Adrenal gland (tissue), 12 donors: ENCODE measurements around the gene SLC8A3. TPM values are rescaled to one million over a fixed set of nuclear protein-coding genes. Genes with fewer than 3 reads are reported as not detected.

Experiments
- DNase-seq, 7 donors: peaks; one replicate each; pipeline ENCODE4 v3.0.0-alpha.2; 2019 to 2020
- H3K27ac ChIP-seq, 5 donors: fragments of 200-600 bp; sonication (generic) in 4 of 5; 1 replicate in 3 of 5; 2 replicates in 2 of 5; pipeline versions ENCODE4 v1.5.1 to v1.8.0; 2016 to 2020; ENCODE audit warnings: mild to moderate bottlenecking in 1 of 5
- H3K27me3 ChIP-seq: fragments of 200-600 bp; 2 replicates; pipeline ENCODE4 v1.8.0; 2021
- H3K36me3 ChIP-seq, 2 donors: fragments of 200-600 bp; replicated peaks in 1 of 2; 1 replicate in 1 of 2; 2 replicates in 1 of 2; pipeline versions ENCODE4 v1.5.1 to v1.8.0; 2018 to 2022
- H3K4me1 ChIP-seq, 2 donors: fragments of 200-600 bp; replicated peaks in 1 of 2; 1 replicate in 1 of 2; 2 replicates in 1 of 2; pipeline versions ENCODE4 v1.5.1 to v1.8.0; 2018 to 2021
- H3K4me3 ChIP-seq, 4 donors: fragments of 200-600 bp; sonication (generic) in 3 of 4; one replicate each; pipeline ENCODE4 v1.5.1; 2016 to 2018
- H3K9me3 ChIP-seq, 3 donors: fragments of 200-600 bp; sonication (generic) in 1 of 3; replicated peaks in 1 of 3; 1 replicate in 2 of 3; 2 replicates in 1 of 3; pipeline versions ENCODE4 v1.5.1 to v1.8.0; 2016 to 2021
- POLR2A ChIP-seq, 2 donors: fragments of 450-650 bp; IDR thresholded peaks; one replicate each; pipeline ENCODE4 v1.6.1; 2017; ENCODE audit warnings: antibody characterized with exemption in 2 of 2, mild to moderate bottlenecking in 2 of 2, moderate library complexity in 1 of 2
- WGBS, 4 donors: extraction: QIAGEN DNeasy Blood & Tissue Kit in 2 of 4; methylation state at CpG; one replicate each; pipeline versions ENCODE4 v1.1.5 to v1.1.7; 2013 to 2017; 5-methylcytosine and 5-hydroxymethylcytosine counted together
- intact Hi-C, 2 donors: fragments of 100-400 bp; cut with DNase I; formaldehyde crosslinking; loops; one replicate each; pipeline versions ENCODE4 v1.14.1 to v1.15.0; 2022 to 2023
- polyA plus RNA-seq, 3 donors: library from polyadenylated mRNA; stranded (reverse); fragments of 200-250 nt in 2 of 3; fragments of 350-450 nt in 1 of 3; fragmentation: Illumina TruSeq in 1 of 3; extraction: RNeasy Lipid Tissue Mini Kit (QIAGEN cat#74804) in 1 of 3; gene quantifications; one replicate each; pipeline ENCODE4 v1.2.3, GENCODE V29; 2013 to 2014
- total RNA-seq, 9 donors: library from RNA; depleted of rRNA in 4 of 9; stranded (reverse); fragments of >200 nt in 4 of 9; fragments of 120-200 nt in 1 of 9; fragmentation: NEBNext Ultra II Directional in 1 of 9; extraction: Animal tissue kit (Norgen Biotek cat#: 25700) in 1 of 9; gene quantifications; one replicate each; pipeline versions ENCODE4 v1.1.0 to v1.2.4, GENCODE V29; 2013 to 2023
- TF ChIP-seq, protein P1 (sequence below), 6 experiments: fragments of 450-650 bp in 4 of 6; fragments of 200-600 bp in 2 of 6; sonication (generic) in 1 of 6; IDR thresholded peaks; 1 replicate in 5 of 6; 2 replicates in 1 of 6; pipeline versions ENCODE4 v1.5.1 to v1.8.0; 2016 to 2021; ENCODE audit warnings: antibody characterized with exemption in 6 of 6, mild to moderate bottlenecking in 2 of 6, moderate library complexity in 1 of 6
- donor health status: healthy with polysubstance abuse.
- donor health status: Bipolar disorder and iron deficiency.
- donor health status: DM: yes; HTN: yes; CAD: no.
- donor health status: DM: no; HTN: no; CAD: no.
- donor health status: DM: no; HTN: no; CAD: no.
- donor health status: DM: yes; HTN: yes; CAD: no.

The SLC8A3 gene
- total and polyA plus RNA-seq, 12 donors, result 0.08 to 2.1 (median 0.62) TPM; not detected in 4

GRCh38 chr14:70149596-70150165, 39.1 kb downstream of the SLC8A3 start:
- Histone ChIP-seq H3K4me1 (no peaks in the 10 kb centered on the region), H3K9me3 (no peaks in the 10 kb centered on the region), H3K27me3 (no peaks in the 10 kb centered on the region), H3K36me3 (no peaks in the 10 kb centered on the region), H3K27ac (no peak overlapping the region), H3K4me3 (no peak overlapping the region)
- intact Hi-C loops, result no loop called here
- DNase-seq, result no peak
- 31 to 67% (median 47%) methylated on average over 4 of the region's 4 CpGs for WGBS, 4 donors
- TF ChIP-seq, protein P1, sequence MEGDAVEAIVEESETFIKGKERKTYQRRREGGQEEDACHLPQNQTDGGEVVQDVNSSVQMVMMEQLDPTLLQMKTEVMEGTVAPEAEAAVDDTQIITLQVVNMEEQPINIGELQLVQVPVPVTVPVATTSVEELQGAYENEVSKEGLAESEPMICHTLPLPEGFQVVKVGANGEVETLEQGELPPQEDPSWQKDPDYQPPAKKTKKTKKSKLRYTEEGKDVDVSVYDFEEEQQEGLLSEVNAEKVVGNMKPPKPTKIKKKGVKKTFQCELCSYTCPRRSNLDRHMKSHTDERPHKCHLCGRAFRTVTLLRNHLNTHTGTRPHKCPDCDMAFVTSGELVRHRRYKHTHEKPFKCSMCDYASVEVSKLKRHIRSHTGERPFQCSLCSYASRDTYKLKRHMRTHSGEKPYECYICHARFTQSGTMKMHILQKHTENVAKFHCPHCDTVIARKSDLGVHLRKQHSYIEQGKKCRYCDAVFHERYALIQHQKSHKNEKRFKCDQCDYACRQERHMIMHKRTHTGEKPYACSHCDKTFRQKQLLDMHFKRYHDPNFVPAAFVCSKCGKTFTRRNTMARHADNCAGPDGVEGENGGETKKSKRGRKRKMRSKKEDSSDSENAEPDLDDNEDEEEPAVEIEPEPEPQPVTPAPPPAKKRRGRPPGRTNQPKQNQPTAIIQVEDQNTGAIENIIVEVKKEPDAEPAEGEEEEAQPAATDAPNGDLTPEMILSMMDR (IDR thresholded peaks at IDR 0.05), result no peak
- no peak for TF ChIP-seq POLR2A (IDR thresholded peaks at IDR 0.05)

DNA sequence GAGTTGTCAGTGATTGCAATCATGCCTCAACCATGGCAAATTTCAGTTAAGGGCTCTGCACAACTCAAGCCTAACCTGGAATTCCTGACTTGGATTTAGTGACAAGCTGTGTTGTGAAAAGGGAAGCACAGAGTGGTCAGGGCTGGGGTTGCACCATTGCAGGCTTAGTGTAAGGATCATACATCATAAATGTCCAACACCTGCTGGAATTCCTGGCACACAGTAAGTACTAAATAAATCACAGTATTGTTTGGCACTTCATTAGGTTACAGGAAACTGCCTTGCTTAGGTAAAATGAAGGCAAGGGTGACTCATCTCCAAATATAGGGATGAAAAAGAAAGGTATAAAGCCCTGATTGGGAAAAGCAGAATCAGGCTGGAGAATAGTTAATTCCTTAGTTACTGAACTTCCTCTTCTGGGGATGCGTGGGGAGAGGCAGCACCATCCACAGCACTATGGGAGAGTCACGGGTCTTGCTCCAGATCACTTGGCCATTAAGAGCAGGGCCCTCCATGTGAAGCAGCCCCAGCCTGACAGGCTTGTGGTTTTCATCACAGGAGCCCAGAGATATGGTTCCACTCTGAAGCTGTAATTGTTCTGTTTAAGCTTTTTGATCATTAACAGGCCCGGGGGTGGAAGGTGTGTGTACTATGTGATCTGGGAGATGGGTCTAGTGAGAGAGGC, 39.7 kb downstream of the SLC8A3 start:
- Histone ChIP-seq H3K27me3 (no peaks in the 10 kb centered on the region), H3K27ac (no peak overlapping the region), H3K4me3 (no peak overlapping the region), H3K36me3 (no peaks in the 10 kb centered on the region), H3K4me1 (no peaks in the 10 kb centered on the region), H3K9me3 (no peaks in the 10 kb centered on the region)
- 61 to 68% (median 67%) methylated on average over 3 of the region's 3 CpGs for WGBS, 4 donors
- intact Hi-C loops, result no loop called here
- peak in 1 of 7 donors; percentile 53 for DNase-seq
- TF ChIP-seq POLR2A (IDR thresholded peaks at IDR 0.05), result no peak
- TF ChIP-seq, protein P1 (IDR thresholded peaks at IDR 0.05), result no peak

- no peak overlapping the region for H3K27ac ChIP-seq
- H3K4me1 ChIP-seq, result no peaks in the 10 kb centered on the region
- TF ChIP-seq, protein P1 (IDR thresholded peaks at IDR 0.05), result no peak
- TF ChIP-seq POLR2A (IDR thresholded peaks at IDR 0.05), result no peak
- no peaks in the 10 kb centered on the region for H3K9me3 ChIP-seq
- intact Hi-C loops, result no loop called here
- WGBS, 4 donors, result 68 to 73% (median 71%) methylated on average over 3 of the region's 3 CpGs
- no peaks in the 10 kb centered on the region for H3K36me3 ChIP-seq
- DNase-seq, result no peak
- no peaks in the 10 kb centered on the region for H3K27me3 ChIP-seq
- H3K4me3 ChIP-seq, result no peak overlapping the region
These were observed 40.4 kb downstream of the SLC8A3 start for GRCh38 chr14:70148351-70148750.

- H3K9me3 ChIP-seq, result no peaks in the 10 kb centered on the region
- no peaks in the 10 kb centered on the region for H3K4me1 ChIP-seq
- TF ChIP-seq, protein P1 (IDR thresholded peaks at IDR 0.05), result no peak
- TF ChIP-seq POLR2A (IDR thresholded peaks at IDR 0.05), result no peak
- intact Hi-C loops, result no loop called here
- no peak overlapping the region for H3K4me3 ChIP-seq
- no peaks in the 10 kb centered on the region for H3K36me3 ChIP-seq
- H3K27me3 ChIP-seq, result no peaks in the 10 kb centered on the region
- no peak overlapping the region for H3K27ac ChIP-seq
- no peak for DNase-seq
- 57 to 70% (median 66%) methylated on average over 6 of the region's 6 CpGs for whole genome bisulfite sequencing, 4 donors
These were observed 44.7 kb downstream of the SLC8A3 start for GRCh38 chr14:70144046-70144445.
